Mucosa of stomach (tissue), 1 donor: ENCODE results near the gene PRSS38.

Experiments
- H3K27me3 ChIP-seq: one replicate; pipeline ENCODE4 v1.7.0; 2013; ENCODE audit warnings: mild to moderate bottlenecking, low read length; ENCODE audit not compliant: control insufficient read depth, insufficient read depth
- H3K36me3 ChIP-seq: one replicate; pipeline ENCODE4 v1.7.0; 2013; ENCODE audit warnings: low read length; ENCODE audit not compliant: control insufficient read depth, insufficient read depth
- H3K4me1 ChIP-seq: one replicate; pipeline ENCODE4 v1.7.0; 2013; ENCODE audit warnings: mild to moderate bottlenecking, low read length; ENCODE audit not compliant: control insufficient read depth, insufficient read depth
- H3K4me3 ChIP-seq: one replicate; pipeline ENCODE4 v1.7.0; 2013; ENCODE audit warnings: low read length
- H3K9ac ChIP-seq: one replicate; pipeline ENCODE4 v1.7.0; 2013; ENCODE audit warnings: mild to moderate bottlenecking, low read length, moderate library complexity
- H3K9me3 ChIP-seq: one replicate; pipeline ENCODE4 v1.7.0; 2013; ENCODE audit warnings: mild to moderate bottlenecking, low read length, moderate library complexity; ENCODE audit not compliant: control insufficient read depth
- donor health status: Pancreatic carcinoma.

Gene PRSS38

DNA sequence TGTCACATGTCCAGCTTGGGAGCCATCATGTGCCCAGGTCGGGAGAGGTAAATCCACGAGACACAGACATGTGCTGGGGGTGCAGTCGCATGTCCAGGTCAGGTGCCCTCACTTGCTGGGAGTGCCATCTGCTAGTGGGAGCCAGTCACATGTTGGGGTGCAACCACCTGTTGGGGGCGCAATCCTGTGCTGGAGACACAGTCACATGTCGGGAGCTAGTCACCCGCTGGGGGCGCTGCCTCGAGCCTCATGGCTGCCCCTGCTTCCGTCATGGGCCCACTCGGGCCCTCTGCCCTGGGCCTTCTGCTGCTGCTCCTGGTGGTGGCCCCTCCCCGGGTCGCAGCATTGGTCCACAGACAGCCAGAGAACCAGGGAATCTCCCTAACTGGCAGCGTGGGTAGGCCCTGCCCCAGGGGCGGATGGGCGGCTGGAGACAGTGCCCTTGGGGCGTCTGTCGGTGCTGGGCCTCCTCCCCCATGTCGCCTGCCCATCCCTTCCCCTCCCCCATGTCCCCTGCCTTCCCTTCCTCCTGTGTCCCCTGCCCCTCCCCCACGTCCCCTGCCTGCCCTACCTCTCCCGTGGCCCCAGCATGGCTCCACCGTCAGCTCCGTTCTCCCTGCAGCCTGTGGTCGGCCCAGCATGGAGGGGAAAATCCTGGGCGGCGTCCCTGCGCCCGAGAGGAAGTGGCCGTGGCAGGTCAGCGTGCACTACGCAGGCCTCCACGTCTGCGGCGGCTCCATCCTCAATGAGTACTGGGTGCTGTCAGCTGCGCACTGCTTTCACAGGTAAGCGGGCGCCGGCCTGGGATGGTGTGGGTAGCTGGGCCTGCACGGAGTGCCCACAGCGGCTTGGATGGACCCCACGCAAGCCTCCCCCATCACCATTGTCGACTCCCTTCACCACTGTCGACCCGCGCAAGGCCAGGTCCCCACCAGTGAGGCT, at the start of gene PRSS38:
Gene PRSS38, plus strand, starts transcription at position 208 of the 942 bp plus-strand sequence. Its CDS starts 42 bp downstream, at position 250.
- no peaks in the 10 kb centered on the region for H3K9me3 ChIP-seq

DNA sequence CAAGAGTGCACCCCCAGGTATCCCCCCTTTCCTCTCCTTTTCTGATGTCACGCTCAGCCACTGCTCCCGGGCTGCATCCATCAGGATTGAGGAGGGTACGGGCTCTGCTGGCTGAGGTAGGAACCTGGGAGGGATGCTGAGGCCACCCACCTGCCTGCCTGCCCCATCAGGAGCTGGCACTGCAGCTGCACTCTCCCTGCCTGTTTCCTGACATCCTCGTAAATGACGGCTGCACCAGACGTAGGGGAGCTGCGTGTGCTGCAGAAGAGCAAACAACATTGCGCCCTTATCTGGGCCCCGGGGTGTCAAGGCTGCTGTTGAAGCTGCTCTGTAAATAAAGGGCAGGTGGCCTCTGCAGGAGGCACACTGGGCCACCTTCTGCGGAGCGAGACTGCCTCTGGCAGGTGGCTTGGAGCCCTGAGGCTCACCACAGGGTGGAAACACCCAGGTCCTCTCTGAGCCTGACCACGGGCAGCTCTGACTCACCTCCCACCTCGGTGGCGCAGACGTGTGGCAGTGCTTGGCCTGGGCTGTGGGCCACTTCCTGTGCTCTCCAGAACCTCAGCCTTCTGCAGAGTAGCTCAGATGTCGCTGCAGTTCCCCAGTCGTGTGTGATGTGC, 49.4 kb upstream of the PRSS38 start:
- H3K4me3 ChIP-seq: no peak overlapping the region
- no peaks in the 10 kb centered on the region for H3K27me3 ChIP-seq
- no peaks in the 10 kb centered on the region for H3K4me1 ChIP-seq
- no peaks in the 10 kb centered on the region for H3K9me3 ChIP-seq
- no peak overlapping the region for H3K9ac ChIP-seq
- peaks cover 4% of the 10 kb centered on the region for H3K36me3 ChIP-seq

More for the DNA sequence above, at the start of gene PRSS38:
- no peaks in the 10 kb centered on the region for H3K4me1 ChIP-seq
- H3K27me3 ChIP-seq: no peaks in the 10 kb centered on the region
- H3K4me3 ChIP-seq: no peak within 1 kb of the TSS
- no peaks in the 10 kb centered on the region for H3K36me3 ChIP-seq
- H3K9ac ChIP-seq: no peak within 1 kb of the TSS

DNA sequence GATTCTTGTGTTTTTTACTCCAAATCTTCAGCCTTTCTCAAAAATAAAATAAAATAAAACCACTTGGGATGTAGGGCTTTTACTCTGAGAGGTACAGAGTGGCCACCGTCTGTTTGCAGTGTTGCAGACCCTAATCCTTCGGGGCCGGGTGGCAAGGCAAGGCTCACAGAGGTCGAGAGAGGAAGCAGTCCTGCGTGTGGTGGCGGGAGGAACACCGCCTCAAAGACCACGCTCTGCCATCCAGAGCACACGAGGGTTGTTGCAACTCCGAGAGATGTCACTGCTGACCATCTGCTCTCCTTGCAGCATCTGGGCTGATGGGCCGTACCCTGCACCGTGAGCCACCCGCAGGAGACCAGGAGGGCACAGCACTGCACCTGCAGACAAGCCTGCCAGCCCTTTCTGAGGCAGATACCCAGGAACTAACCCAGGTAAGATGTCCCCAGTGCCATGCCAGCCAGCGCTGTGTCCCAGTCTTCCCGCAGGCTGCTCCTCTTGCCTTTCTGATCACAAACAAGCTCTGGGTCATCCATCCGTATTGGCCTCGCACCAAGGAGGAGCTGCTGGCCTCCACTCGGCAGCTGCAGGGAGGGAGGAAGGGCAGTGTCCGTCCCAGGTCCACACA, 48.7 kb upstream of the PRSS38 start:
- Histone ChIP-seq H3K4me3 (no peak overlapping the region), H3K9me3 (no peaks in the 10 kb centered on the region), H3K9ac (no peak overlapping the region), H3K4me1 (no peaks in the 10 kb centered on the region), H3K36me3 (peaks cover 4% of the 10 kb centered on the region), H3K27me3 (no peaks in the 10 kb centered on the region)

DNA sequence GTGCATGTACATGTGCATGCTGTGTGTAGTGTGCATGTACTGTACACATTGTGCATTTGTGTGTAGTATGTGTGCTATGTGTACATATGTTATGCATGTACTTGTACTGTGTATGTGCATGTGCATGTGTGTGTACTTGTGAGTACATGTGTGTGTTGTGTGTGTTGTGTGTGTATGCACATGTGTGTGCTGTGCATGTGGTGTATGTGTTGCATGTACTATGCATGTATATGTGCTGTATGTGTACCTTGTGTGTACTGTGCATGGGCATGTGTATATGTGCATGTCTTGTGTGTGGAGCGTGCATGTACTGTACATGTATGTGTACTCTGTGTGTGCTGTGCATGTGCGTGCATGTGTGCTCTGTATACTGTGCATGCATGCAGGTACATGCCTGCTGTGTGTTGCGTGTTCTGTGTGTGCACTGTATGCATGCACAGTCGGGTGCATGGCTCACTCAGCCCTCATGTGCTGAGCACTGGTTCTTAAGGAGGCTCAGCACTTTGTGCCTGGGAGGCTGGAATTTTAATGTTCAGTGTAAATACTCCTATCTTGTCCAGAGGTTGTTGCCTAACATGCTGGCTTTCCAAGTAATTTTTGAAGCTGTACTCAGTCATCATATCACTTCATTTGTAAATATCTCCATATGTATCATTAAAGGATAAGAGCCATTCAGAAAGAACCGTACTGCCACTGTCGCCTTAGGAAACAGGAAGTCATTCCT, 47.9 kb upstream of the PRSS38 start:
- H3K4me1 ChIP-seq: no peaks in the 10 kb centered on the region
- H3K9ac ChIP-seq: no peak overlapping the region
- H3K36me3 ChIP-seq: peaks cover 4% of the 10 kb centered on the region

DNA sequence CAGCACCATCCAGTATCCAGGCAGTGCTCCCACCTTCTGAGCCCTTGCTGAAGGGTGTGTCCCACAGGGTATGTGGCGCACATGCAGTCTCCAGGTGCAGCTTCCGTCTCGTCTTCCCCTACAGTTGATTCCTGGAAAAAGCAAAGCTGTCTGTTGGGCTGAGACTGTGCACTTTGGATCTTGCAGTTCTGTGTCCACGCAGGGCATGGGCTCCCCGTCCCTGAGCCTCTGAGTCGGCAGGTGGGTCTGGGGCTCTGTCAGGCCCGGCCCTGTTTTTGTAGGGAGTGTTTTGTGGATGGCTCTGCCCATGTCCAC, 47.4 kb upstream of the PRSS38 start:
- Histone ChIP-seq H3K4me3 (no peak overlapping the region), H3K27me3 (no peaks in the 10 kb centered on the region), H3K36me3 (peaks cover 4% of the 10 kb centered on the region), H3K9ac (no peak overlapping the region), H3K4me1 (no peaks in the 10 kb centered on the region), H3K9me3 (no peaks in the 10 kb centered on the region)

More for the DNA sequence above, 47.9 kb upstream of the PRSS38 start:
- no peaks in the 10 kb centered on the region for H3K9me3 ChIP-seq
- no peaks in the 10 kb centered on the region for H3K27me3 ChIP-seq
- no peak overlapping the region for H3K4me3 ChIP-seq

DNA sequence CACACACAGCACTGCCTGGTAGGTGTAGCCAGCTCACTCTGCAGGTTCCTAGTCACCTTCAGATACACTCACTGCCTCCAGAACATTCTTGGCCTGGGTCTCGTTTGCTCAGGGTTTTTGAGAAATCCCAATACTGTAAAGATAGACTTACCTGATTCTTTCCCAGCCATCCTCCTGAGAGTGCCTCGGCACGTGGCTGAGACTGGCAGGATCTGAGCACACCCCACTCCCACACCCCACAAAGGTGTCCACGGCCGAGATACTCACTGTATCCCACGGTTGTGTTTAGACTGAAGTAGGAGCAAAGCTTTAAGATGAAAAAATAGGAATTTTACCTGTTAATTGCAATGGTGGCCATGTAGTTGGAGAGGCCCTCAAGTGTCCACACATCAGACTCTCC, 46.8 kb upstream of the PRSS38 start:
- no peaks in the 10 kb centered on the region for H3K9me3 ChIP-seq
- H3K4me1 ChIP-seq: no peaks in the 10 kb centered on the region
- H3K4me3 ChIP-seq: no peak overlapping the region
- H3K27me3 ChIP-seq: no peaks in the 10 kb centered on the region
- no peak overlapping the region for H3K9ac ChIP-seq
- H3K36me3 ChIP-seq: peaks cover 4% of the 10 kb centered on the region

DNA sequence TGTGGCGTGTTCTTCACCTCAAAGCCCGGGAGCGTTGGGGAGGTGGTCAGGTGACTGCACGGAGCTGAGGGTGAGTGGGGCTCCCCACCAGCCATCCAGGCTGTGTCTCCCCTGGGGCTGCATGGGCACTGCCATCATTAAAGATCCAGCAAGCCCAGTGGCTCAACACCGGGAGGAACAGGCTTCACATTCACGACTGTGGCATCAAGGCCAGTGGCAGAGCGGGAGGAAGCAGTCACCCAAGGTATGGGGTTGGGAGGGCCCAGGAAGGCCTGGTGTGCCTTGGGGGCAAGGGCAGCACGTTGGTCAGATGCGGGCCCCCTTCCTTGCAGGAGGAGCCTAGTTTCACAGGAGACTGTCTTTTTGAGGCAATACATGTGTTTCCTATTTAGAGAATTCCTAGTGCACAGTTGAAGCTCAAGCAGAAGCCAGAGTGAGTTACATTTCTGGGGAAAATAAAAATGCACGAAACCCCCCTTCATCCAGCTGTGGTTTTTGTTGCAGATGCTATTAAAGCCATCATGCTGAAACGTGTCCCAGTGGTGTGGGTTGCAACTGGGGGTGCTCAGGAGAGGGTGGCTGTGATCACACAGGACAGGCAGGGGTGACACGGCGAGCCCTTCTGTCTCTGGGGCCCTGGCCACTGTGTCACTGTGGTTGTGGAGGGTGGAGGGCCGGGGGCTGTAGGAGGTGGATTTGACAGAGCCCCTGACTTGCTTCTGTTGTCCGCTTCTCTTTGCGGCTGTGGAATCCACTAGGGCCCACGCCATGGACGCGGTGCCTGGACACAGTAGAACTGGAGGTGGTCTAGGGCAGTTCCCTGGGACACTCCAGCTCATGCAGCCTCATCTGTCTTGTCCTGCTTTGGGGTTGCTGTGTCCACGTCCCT, 46.2 kb upstream of the PRSS38 start:
- no peak overlapping the region for H3K4me3 ChIP-seq
- H3K9ac ChIP-seq: no peak overlapping the region
- peaks cover 4% of the 10 kb centered on the region for H3K36me3 ChIP-seq
- H3K4me1 ChIP-seq: no peaks in the 10 kb centered on the region
- no peaks in the 10 kb centered on the region for H3K27me3 ChIP-seq
- no peaks in the 10 kb centered on the region for H3K9me3 ChIP-seq

DNA sequence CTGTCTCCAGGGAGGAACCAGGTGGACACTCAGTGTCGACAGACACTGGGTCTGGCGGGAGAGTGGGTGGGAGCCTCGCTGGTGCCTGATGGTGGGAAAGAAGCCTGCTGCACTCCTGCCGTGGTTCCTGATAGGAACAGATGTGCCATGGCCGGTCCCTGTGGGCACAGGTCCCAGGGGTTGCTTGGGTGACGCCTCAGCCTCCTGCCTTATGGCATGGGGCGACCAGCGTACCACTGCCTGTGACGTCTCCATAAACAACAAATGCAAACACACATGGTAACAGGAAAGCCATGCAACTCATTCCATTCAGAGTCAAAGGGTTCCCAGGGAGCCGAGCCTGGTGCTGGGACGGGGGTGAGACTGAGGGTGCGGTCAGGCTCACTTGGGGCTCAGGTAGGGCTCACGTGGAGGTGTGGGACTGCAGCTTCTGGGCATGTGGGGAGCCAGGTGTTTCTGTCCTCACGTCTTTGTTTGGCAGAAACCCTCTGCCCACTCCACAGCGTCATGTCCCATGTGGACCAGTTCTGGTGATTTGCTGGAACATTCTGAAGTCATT, 45.5 kb upstream of the PRSS38 start:
- Histone ChIP-seq H3K27me3 (no peaks in the 10 kb centered on the region), H3K9ac (no peak overlapping the region), H3K4me1 (no peaks in the 10 kb centered on the region), H3K36me3 (peaks cover 4% of the 10 kb centered on the region), H3K4me3 (no peak overlapping the region), H3K9me3 (no peaks in the 10 kb centered on the region)

DNA sequence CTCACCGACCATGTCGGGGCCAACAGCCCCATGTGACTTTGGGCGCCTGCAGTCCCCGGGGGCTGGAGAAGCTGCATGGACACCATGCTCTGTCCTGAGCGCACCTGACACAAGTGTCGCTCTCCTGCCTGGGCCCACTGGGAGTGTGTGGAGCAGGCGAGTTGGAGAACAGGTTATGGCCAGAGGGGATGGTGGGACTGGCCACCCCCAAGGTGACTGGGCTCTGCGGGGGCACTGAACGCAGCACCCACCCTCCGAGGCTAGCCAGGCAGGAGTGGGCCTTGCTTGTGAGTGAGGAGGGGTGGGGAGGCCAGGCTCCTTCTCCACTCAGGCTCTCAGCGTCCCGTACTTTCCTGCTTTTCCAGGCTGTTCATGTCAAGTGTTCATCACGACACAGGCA, 44.7 kb upstream of the PRSS38 start:
- Histone ChIP-seq H3K4me1 (no peaks in the 10 kb centered on the region), H3K4me3 (no peak overlapping the region), H3K27me3 (no peaks in the 10 kb centered on the region), H3K9ac (no peak overlapping the region), H3K36me3 (peaks cover 4% of the 10 kb centered on the region), H3K9me3 (no peaks in the 10 kb centered on the region)

DNA sequence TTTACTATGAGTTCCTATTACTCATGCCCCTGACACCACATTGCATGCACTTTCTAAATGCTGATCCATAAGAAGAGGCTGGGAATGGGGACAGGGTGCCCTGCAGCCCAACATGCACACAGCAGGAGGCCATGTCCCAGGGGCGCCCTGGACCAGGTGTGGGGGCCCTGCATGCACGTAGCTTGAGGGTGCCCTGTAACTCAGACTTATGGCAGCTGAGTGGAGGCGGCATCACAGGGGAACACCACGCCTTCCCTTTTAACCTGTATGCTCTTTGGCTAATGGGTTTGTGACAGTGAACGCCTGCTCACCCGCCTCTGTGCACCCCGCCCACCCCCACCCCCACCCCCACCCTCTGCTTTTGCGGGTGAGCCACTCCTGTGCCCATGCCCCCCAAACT, 44.1 kb upstream of the PRSS38 start:
- no peaks in the 10 kb centered on the region for H3K9me3 ChIP-seq
- H3K27me3 ChIP-seq: no peaks in the 10 kb centered on the region
- H3K9ac ChIP-seq: no peak overlapping the region
- H3K4me1 ChIP-seq: no peaks in the 10 kb centered on the region
- no peak overlapping the region for H3K4me3 ChIP-seq
- peaks cover 4% of the 10 kb centered on the region for H3K36me3 ChIP-seq

DNA sequence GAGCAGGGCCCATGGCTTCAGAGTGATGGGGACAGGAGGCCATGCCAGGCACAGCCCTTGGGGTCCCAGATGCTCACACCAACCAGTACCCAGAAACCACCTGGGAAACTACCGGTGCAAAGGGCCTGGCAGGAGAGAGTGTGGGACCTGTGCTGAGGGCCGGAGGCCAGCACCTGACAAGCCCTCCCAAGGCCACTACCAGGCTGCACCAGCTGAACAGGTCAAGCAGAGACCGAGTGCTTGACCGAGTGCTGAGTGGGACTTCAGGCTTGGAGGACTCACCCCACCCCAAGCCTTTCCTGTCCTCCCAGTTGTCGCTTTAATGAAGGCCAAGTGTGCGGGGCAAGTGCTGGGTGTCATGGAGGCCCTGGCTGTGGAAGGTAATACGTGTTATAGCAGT, 43.7 kb upstream of the PRSS38 start:
- no peak overlapping the region for H3K9ac ChIP-seq
- H3K36me3 ChIP-seq: peaks cover 4% of the 10 kb centered on the region
- H3K4me3 ChIP-seq: no peak overlapping the region
- H3K27me3 ChIP-seq: no peaks in the 10 kb centered on the region
- no peaks in the 10 kb centered on the region for H3K4me1 ChIP-seq
- H3K9me3 ChIP-seq: no peaks in the 10 kb centered on the region
